ENCODE measurements around the gene FOXP1. TPM values are rescaled to one million over a fixed set of nuclear protein-coding genes. Genes with fewer than 3 reads are reported as not detected.

FOXP1 gene
- total and polyA plus RNA-seq, 2 of the 13 experiments (the other 11 are each of a cell fraction or from before 2014, with no cell fraction given): 40.4 to 59.0 TPM

DNA sequence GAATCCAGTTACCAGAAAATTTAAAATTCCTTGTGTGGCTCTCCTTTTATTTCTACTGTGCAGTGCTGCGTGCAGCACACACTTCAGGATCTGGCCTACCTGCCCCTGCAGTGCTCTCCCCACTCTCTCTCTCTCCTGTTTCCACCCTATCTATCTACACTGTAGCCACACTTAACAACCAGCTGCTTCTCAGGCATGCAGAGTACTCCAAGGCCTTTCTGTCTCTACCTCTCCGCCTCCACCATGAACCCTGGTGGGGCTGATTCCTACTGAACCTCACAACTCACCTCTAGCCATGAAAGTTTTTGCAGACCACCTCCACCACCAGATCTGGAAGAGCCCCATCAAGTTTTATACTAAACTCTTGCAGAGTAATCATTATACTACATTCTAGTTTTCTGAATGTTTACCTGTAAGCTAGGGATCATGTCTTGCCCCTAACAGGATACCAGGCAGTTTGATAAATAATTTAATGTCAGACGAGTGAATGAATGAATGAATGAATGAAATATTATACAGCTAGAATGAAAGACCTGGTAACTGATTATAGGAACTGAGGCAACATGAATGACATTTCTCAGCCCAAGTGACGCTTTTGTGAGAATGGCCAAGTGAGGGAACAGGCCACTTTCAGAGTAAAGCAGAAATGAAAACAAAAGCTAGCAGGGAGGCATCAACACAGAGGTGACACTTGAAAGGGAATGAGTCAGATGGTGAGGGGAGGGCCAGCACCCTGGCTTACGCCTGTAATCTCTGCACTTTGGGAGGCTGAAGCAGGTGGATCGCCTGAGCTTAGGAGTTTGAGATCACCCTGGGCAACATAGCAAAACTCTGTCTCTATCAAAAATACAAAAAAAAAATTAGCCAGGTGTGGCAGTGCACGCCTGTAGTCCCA is 363.5 kb downstream of the FOXP1 start (continued):
- TF ChIP-seq SOX13 (IDR thresholded peaks at IDR 0.05) (no peak), SOX13 (CRISPR knock-in tag; conservative IDR thresholded peaks at IDR 0.05 in 1 of 2, IDR thresholded peaks at IDR 0.05 in 1 of 2) (peak in 1 of 2 experiments; percentile 50; a peak in 1 of 4 replicates), FOSL2 (CRISPR knock-in tag; IDR thresholded peaks at IDR 0.05) (peak; percentile 91), ZNF749 (CRISPR knock-in tag; IDR thresholded peaks at IDR 0.05; ENCODE audit: borderline replicate concordance) (no peak), SAP130 (CRISPR knock-in tag; IDR thresholded peaks at IDR 0.05; ENCODE audit: low read depth) (peak; percentile 54), ELF3 (CRISPR knock-in tag; IDR thresholded peaks at IDR 0.05) (0 out of 2 replicates have a peak, but pooled peaks have one; percentile 15), SOX5 (CRISPR knock-in tag; IDR thresholded peaks at IDR 0.05; ENCODE audit: borderline replicate concordance) (peak; percentile 49; the same call in 1 of the 2 replicates), ARNT2 (CRISPR knock-in tag; IDR thresholded peaks at IDR 0.05; ENCODE audit: low read depth) (no peak), HDAC1 (CRISPR knock-in tag; IDR thresholded peaks at IDR 0.05) (0 out of 2 replicates have a peak, but pooled peaks have one; percentile 34)
- TF ChIP-seq, protein P1, sequence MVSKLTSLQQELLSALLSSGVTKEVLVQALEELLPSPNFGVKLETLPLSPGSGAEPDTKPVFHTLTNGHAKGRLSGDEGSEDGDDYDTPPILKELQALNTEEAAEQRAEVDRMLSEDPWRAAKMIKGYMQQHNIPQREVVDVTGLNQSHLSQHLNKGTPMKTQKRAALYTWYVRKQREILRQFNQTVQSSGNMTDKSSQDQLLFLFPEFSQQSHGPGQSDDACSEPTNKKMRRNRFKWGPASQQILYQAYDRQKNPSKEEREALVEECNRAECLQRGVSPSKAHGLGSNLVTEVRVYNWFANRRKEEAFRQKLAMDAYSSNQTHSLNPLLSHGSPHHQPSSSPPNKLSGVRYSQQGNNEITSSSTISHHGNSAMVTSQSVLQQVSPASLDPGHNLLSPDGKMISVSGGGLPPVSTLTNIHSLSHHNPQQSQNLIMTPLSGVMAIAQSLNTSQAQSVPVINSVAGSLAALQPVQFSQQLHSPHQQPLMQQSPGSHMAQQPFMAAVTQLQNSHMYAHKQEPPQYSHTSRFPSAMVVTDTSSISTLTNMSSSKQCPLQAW (CRISPR knock-in tag; IDR thresholded peaks at IDR 0.05): peak; percentile 47; the same call in 1 of the 2 replicates

DNA sequence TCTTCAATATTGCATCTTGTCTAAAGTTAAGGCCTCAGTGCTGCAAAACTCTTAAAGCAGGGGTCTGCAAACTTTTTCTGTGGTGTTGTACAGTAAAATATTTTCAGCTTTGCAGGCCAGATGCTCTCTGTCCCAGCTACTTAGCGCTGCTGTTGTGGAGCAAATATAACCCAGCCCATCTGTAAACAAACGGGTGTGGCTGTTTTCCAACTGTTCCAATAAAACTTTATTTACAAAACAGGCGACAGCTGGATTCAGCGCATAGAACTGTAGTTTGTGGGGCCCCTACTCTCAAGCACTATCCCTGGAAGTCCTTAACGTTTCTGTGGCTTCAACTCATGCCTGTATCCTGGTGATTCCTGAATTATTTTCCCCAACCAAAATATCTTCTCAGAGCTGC is 365.0 kb downstream of the FOXP1 start:
- intact Hi-C loops (cut with micrococcal nuclease; ENCODE audit: unreplicated experiment): no loop called here
- TF ChIP-seq ZBTB7B (CRISPR knock-in tag; IDR thresholded peaks at IDR 0.05) (no peak), FOXP1 (IDR thresholded peaks at IDR 0.05) (no peak), FOXP1 (CRISPR knock-in tag; IDR thresholded peaks at IDR 0.05) (0 out of 2 replicates have a peak, but pooled peaks have one; percentile 18)
- TF ChIP-seq, protein P2, sequence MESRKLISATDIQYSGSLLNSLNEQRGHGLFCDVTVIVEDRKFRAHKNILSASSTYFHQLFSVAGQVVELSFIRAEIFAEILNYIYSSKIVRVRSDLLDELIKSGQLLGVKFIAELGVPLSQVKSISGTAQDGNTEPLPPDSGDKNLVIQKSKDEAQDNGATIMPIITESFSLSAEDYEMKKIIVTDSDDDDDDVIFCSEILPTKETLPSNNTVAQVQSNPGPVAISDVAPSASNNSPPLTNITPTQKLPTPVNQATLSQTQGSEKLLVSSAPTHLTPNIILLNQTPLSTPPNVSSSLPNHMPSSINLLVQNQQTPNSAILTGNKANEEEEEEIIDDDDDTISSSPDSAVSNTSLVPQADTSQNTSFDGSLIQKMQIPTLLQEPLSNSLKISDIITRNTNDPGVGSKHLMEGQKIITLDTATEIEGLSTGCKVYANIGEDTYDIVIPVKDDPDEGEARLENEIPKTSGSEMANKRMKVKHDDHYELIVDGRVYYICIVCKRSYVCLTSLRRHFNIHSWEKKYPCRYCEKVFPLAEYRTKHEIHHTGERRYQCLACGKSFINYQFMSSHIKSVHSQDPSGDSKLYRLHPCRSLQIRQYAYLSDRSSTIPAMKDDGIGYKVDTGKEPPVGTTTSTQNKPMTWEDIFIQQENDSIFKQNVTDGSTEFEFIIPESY (CRISPR knock-in tag; IDR thresholded peaks at IDR 0.05): peak; percentile 60; the same call in 1 of the 2 replicates

More for the DNA sequence above, 365.0 kb downstream of the FOXP1 start:
- peaks cover 3 to 5% of the 10 kb centered on the region in 2 experiments; a peak in 2 of 5 replicates for H3K36me3 ChIP-seq (replicated peaks in 1 of 2; ENCODE audit: control insufficient read depth in 1 of 2, insufficient read depth in 2 of 2, low read length in 2 of 2)
- peaks cover 21% of the 10 kb centered on the region for H3K4me1 ChIP-seq (ENCODE audit: insufficient read depth, low read length)
- no peaks in the 10 kb centered on the region; the same call in 1 of the 2 replicates for H4K20me1 ChIP-seq (ENCODE audit: insufficient read depth, low read length)
- H3K79me2 ChIP-seq (ENCODE audit: insufficient read depth, low read length): peaks cover 8% of the 10 kb centered on the region
- in situ Hi-C loops (cut with HindIII; ENCODE audit: extremely low pct_ligation_motif_present, low pct_unique_long_range_greater_than_20kb): no loop called here
- no peaks in the 10 kb centered on the region for H3K27me3 ChIP-seq (ENCODE audit: control insufficient read depth in 1 of 2, insufficient read depth in 2 of 2, low read length in 2 of 2)
- no peak for DNase-seq (ENCODE audit: low spot score)
- H3K27ac ChIP-seq (ENCODE audit: extremely low read length, insufficient read depth, low read length): no peak overlapping the region
- H3K9me3 ChIP-seq (ENCODE audit: low read length): no peaks in the 10 kb centered on the region
- FAIRE-seq: no peak
- H3K4me3 ChIP-seq (replicated peaks in 1 of 3; ENCODE audit: insufficient read depth in 1 of 3, low read depth in 2 of 3, low read length in 3 of 3): no peak overlapping the region
- BruUV-seq (replicated peaks): no TSS peak
- WGBS (ENCODE audit: low lambda C conversion rate): 93% methylated on average over 5 of the region's 5 CpGs
- no peak overlapping the region for H3K4me2 ChIP-seq (ENCODE audit: low read depth, low read length)
- H3K9ac ChIP-seq (ENCODE audit: insufficient read depth, low read depth, low read length): no peak overlapping the region
- CTCF ChIA-PET (ENCODE audit: low intra/inter-chr PET ratio, low total read pairs): no interaction called here
- no peak overlapping the region for H2AFZ ChIP-seq (ENCODE audit: low read length)
- POLR2A ChIA-PET: interaction anchor here (1.4 to 1.5 kb wide), 2 partner anchors 25 to 27 kb away, joined by 3 to 5 read pairs; no protein-coding TSS in a partner anchor
- no peak for ATAC-seq
